OCI-M1 (cell line): ENCODE measurements around the gene FRMD3.
"Not testable (repeated sequence)": the region's sequence is repeated elsewhere in the genome, so short reads cannot be mapped to it uniquely, and the experiment has no call there.

Source experiments
- DNase-seq: peaks from one replicate; lab custom pipeline; 2025; lab: John Stamatoyannopoulos, UW

Gene FRMD3

GRCh38 chr9:83523684-83524083 lies 14.5 kb downstream of the FRMD3 start:
- no peak for DNase-seq

GRCh38 chr9:83521411-83521810 lies 16.8 kb downstream of the FRMD3 start:
- no peak for DNase-seq

- DNase-seq, result no peak
Observed at GRCh38 chr9:83521011-83521410, 17.2 kb downstream of the FRMD3 start.

- no peak for DNase-seq
Observed at GRCh38 chr9:83520292-83520691, 17.9 kb downstream of the FRMD3 start.

GRCh38 chr9:83517980-83518379 lies 20.2 kb downstream of the FRMD3 start:
- not testable (repeated sequence) for DNase-seq

- DNase-seq, result no peak
Observed at GRCh38 chr9:83514767-83515166, 23.4 kb downstream of the FRMD3 start.

- no peak for DNase-seq
Observed at GRCh38 chr9:83512621-83513020, 25.6 kb downstream of the FRMD3 start.

- no peak for DNase-seq
Observed at GRCh38 chr9:83511051-83511450, 27.1 kb downstream of the FRMD3 start.

GRCh38 chr9:83509402-83509801 lies 28.8 kb downstream of the FRMD3 start:
- DNase-seq, result no peak

GRCh38 chr9:83508067-83508466 lies 30.1 kb downstream of the FRMD3 start:
- DNase-seq, result no peak

GRCh38 chr9:83505282-83505681 lies 32.9 kb downstream of the FRMD3 start:
- no peak for DNase-seq

GRCh38 chr9:83503866-83504265 lies 34.3 kb downstream of the FRMD3 start:
- no peak for DNase-seq

GRCh38 chr9:83501565-83501964 lies 36.6 kb downstream of the FRMD3 start:
- DNase-seq, result no peak

- no peak for DNase-seq
Observed at GRCh38 chr9:83497441-83497840, 40.8 kb downstream of the FRMD3 start.

GRCh38 chr9:83491995-83492394 lies 46.2 kb downstream of the FRMD3 start:
- DNase-seq, result no peak

GRCh38 chr9:83491413-83491812 lies 46.8 kb downstream of the FRMD3 start:
- no peak for DNase-seq

- DNase-seq, result no peak
Observed at GRCh38 chr9:83489961-83490360, 48.2 kb downstream of the FRMD3 start.

- DNase-seq, result no peak
Observed at GRCh38 chr9:83484990-83485389, 53.2 kb downstream of the FRMD3 start.

GRCh38 chr9:83483223-83483622 lies 55.0 kb downstream of the FRMD3 start:
- no peak for DNase-seq

GRCh38 chr9:83479765-83480164 lies 58.4 kb downstream of the FRMD3 start:
- no peak for DNase-seq

GRCh38 chr9:83477571-83477970 lies 60.6 kb downstream of the FRMD3 start:
- no peak for DNase-seq

GRCh38 chr9:83477120-83477519 lies 61.1 kb downstream of the FRMD3 start:
- no peak for DNase-seq

- no peak for DNase-seq
Observed at GRCh38 chr9:83476513-83476912, 61.7 kb downstream of the FRMD3 start.

- DNase-seq, result no peak
Observed at GRCh38 chr9:83475741-83476140, 62.5 kb downstream of the FRMD3 start.

GRCh38 chr9:83474631-83475030 lies 63.6 kb downstream of the FRMD3 start:
- no peak for DNase-seq
